Ovary (tissue), 3 donors: ENCODE data around the gene CRYBG1.

Experiments
- EP300 ChIP-seq: sonication (generic); formaldehyde crosslinking; IDR thresholded peaks from one replicate; pipeline ENCODE4 v1.6.1; 2017; ENCODE audit warnings: antibody characterized with exemption
- POLR2A ChIP-seq: fragments of 450-650 bp; IDR thresholded peaks from one replicate; pipeline ENCODE4 v1.6.1; 2017; ENCODE audit warnings: antibody characterized with exemption, mild to moderate bottlenecking, moderate library complexity
- TF ChIP-seq, protein P1 (sequence below), 3 donors: fragments of 450-650 bp in 2 of 3; fragments of 200-600 bp in 1 of 3; IDR thresholded peaks; one replicate each; pipeline versions ENCODE4 v1.5.1 to v1.8.0; 2016 to 2022; ENCODE audit warnings: antibody characterized with exemption in 3 of 3, mild to moderate bottlenecking in 1 of 3
- donor health status: DM: no; HTN: no; CAD: no.

DNA sequence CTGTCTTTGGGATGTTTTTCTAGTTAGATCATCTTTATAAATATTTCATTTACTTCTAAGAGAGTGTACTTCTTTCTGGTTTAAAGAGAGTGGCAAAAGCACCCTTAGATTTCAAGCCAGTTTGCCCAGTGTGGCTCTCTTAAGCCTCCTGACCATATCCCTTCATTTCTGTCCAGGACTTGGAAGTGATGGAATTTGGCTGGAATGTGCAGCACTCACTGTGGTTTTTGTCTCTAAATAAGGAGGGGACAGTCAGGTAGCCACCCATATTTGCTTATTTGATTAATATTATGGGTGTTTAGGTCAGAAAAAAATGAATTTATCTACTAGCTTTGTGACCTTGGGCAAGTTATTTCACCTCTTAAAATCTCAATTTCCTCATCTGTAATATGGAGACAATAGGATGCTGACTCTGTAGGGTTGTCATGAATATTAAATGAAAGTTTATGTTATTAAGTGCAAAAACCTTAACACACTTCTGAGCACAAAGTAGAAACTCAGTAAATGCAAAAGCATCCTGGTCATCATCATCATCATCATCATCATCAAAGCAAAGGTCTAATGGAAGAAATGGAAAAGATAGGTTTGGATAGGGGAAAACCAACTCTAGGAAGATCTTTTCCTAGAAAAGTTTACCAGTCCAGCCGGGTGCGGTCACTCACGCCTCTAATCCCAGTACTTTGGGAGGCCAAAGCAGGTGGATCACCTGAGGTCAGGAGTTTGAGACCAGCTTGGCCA is 3.1 kb downstream of the CRYBG1 start:
- TF ChIP-seq, protein P1, sequence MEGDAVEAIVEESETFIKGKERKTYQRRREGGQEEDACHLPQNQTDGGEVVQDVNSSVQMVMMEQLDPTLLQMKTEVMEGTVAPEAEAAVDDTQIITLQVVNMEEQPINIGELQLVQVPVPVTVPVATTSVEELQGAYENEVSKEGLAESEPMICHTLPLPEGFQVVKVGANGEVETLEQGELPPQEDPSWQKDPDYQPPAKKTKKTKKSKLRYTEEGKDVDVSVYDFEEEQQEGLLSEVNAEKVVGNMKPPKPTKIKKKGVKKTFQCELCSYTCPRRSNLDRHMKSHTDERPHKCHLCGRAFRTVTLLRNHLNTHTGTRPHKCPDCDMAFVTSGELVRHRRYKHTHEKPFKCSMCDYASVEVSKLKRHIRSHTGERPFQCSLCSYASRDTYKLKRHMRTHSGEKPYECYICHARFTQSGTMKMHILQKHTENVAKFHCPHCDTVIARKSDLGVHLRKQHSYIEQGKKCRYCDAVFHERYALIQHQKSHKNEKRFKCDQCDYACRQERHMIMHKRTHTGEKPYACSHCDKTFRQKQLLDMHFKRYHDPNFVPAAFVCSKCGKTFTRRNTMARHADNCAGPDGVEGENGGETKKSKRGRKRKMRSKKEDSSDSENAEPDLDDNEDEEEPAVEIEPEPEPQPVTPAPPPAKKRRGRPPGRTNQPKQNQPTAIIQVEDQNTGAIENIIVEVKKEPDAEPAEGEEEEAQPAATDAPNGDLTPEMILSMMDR (IDR thresholded peaks at IDR 0.05), result no peak
- TF ChIP-seq POLR2A (no peak), EP300 (no peak)
